ENCODE measurements around the gene SPG11. TPM values are rescaled to one million over a fixed set of nuclear protein-coding genes. Genes with fewer than 3 reads are reported as not detected.
A peak's percentile ranks its signal among the peaks of the same experiment; 100 is the strongest.
"Not testable (repeated sequence)": the region's sequence is repeated elsewhere in the genome, so short reads cannot be mapped to it uniquely, and the experiment has no call there.

SPG11 gene
- polyA plus RNA-seq, 4 donors, result 33.5 to 63.8 (median 34.7) TPM

DNA sequence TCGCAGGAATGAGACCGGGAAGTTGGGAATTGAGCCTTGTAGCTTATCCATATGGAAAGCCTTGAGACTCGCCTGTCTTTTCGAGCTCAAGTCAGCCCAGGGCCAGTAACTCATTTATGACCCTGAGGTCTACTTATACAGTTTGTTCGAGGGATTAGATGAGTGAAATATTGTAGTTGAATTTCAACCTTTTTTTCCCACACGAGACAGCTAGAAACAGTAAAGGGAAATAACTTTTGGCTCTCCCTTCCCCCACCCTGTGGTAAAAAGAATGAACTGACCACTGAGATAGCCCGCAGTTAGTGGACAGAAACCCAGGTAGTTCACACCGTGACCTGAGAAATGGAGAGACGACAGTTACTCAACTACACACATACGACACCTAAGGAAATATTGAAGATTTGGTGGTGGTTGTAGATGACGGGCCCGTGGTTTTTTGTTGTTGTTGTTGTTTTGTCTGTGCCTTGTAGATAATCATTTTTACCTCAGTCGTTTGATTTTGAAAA is 125.7 kb downstream of the SPG11 start:
- H3K4me3 ChIP-seq (ENCODE audit: low read depth in 1 of 3, low read length in 3 of 3), result peak overlapping the region; percentile 79 to 85 (median 83)
- no peak for DNase-seq
- no peak for FAIRE-seq
- H3K27me3 ChIP-seq (ENCODE audit: control insufficient read depth in 3 of 3, insufficient read depth in 3 of 3, low read length in 3 of 3), result no peaks in the 10 kb centered on the region
- H3K9me3 ChIP-seq (ENCODE audit: control insufficient read depth in 2 of 2, insufficient read depth in 1 of 2, low read depth in 1 of 2, low read length in 1 of 2), result no peaks in the 10 kb centered on the region
- peaks cover 0 to 28% (median 0%) of the 10 kb centered on the region in 3 donors for H3K36me3 ChIP-seq (ENCODE audit: control insufficient read depth in 3 of 3, insufficient read depth in 2 of 3, low read depth in 1 of 3, low read length in 3 of 3)
- H3K27ac ChIP-seq (ENCODE audit: low read depth in 1 of 3, low read length in 2 of 3), result peak overlapping the region; percentile 94 to 99 (median 96)
- 2 to 6% (median 3%) methylated on average over 13 of the region's 13 CpGs for WGBS, 3 donors
- H3K4me1 ChIP-seq (ENCODE audit: control insufficient read depth in 3 of 3, insufficient read depth in 2 of 3, low read depth in 1 of 3, low read length in 2 of 3), result peaks cover 0 to 10% (median 0%) of the 10 kb centered on the region in 3 donors

DNA sequence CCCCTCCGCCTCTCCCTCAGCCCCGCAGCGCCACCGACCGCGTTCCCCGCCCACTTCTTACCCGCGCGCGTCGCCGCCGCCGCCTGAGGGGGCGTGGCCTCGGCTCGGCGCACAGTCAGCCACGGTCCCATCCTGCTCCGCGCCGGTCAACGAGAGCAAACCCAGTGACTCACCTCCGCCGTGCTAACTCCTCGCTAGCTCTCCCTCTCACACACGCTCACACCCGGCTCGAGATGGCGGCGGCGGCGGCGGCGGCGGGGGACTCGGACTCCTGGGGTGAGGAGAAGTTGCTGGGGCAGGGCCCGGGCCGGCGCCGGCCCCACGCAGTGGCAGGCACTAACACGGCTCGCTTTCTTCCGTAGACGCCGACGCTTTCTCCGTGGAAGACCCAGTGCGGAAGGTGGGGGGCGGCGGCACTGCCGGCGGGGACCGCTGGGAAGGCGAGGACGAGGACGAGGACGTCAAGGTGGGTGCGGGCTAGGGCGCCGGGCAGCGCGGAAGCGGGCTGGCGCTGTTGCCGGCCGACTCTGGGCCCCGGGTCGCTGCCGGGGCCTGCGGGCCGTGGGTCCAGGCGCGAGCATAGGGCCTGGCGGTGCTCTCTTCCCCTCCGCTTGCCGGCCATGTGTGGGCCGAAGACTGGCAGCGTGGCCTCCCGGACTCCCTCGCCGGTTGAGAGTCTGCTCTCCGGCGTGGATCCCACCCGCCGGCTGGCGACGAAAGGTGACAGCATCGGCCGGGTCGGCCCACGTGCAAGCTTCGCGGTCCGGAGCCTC is 126.3 kb downstream of the SPG11 start, which contains the start of gene EIF3J:
TSS of gene EIF3J (plus strand) at position 186 of the 773 bp plus-strand sequence. CDS start at position 234, 48 bp downstream.
- H3K4me3 ChIP-seq (ENCODE audit: low read depth in 1 of 3, low read length in 3 of 3), result peak within 1 kb of the TSS; percentile 79 to 85 (median 83)
- peaks cover 0 to 32% (median 0%) of the 10 kb centered on the region in 3 donors for H3K36me3 ChIP-seq (ENCODE audit: control insufficient read depth in 3 of 3, insufficient read depth in 2 of 3, low read depth in 1 of 3, low read length in 3 of 3)
- no peak for FAIRE-seq
- 0 to 1% (median 0%) methylated on average over 66 to 96 of the region's 97 CpGs for WGBS, 3 donors
- peak within 1 kb of the TSS; percentile 94 to 99 (median 96) for H3K27ac ChIP-seq (ENCODE audit: low read depth in 1 of 3, low read length in 2 of 3)
- H3K9me3 ChIP-seq (ENCODE audit: control insufficient read depth in 2 of 2, insufficient read depth in 1 of 2, low read depth in 1 of 2, low read length in 1 of 2), result no peaks in the 10 kb centered on the region
- H3K27me3 ChIP-seq (ENCODE audit: control insufficient read depth in 3 of 3, insufficient read depth in 3 of 3, low read length in 3 of 3), result no peaks in the 10 kb centered on the region
- peak; percentile 97 to 98 for DNase-seq
- H3K4me1 ChIP-seq (ENCODE audit: control insufficient read depth in 3 of 3, insufficient read depth in 2 of 3, low read depth in 1 of 3, low read length in 2 of 3), result peaks cover 0 to 10% (median 0%) of the 10 kb centered on the region in 3 donors

GRCh38 chr15:44536302-44536961 is 127.0 kb downstream of the SPG11 start:
- DNase-seq (peak; percentile 84 to 95), FAIRE-seq (no peak)
- Histone ChIP-seq H3K27me3 (ENCODE audit: control insufficient read depth in 3 of 3, insufficient read depth in 3 of 3, low read length in 3 of 3) (no peaks in the 10 kb centered on the region), H3K9me3 (ENCODE audit: control insufficient read depth in 2 of 2, insufficient read depth in 1 of 2, low read depth in 1 of 2, low read length in 1 of 2) (no peaks in the 10 kb centered on the region), H3K27ac (ENCODE audit: low read depth in 1 of 3, low read length in 2 of 3) (peak overlapping the region; percentile 90 to 97 (median 92)), H3K4me3 (ENCODE audit: low read depth in 1 of 3, low read length in 3 of 3) (peak overlapping the region; percentile 63 to 68 (median 67)), H3K36me3 (ENCODE audit: control insufficient read depth in 3 of 3, insufficient read depth in 2 of 3, low read depth in 1 of 3, low read length in 3 of 3) (peaks cover 0 to 34% (median 0%) of the 10 kb centered on the region in 3 donors), H3K4me1 (ENCODE audit: control insufficient read depth in 3 of 3, insufficient read depth in 2 of 3, low read depth in 1 of 3, low read length in 2 of 3) (peaks cover 0 to 10% (median 0%) of the 10 kb centered on the region in 3 donors)
- 0% methylated on average over 37 to 47 of the region's 47 CpGs for WGBS, 3 donors

GRCh38 chr15:44535523-44536301 is 127.8 kb downstream of the SPG11 start:
- Histone ChIP-seq H3K4me3 (ENCODE audit: low read depth in 1 of 3, low read length in 3 of 3) (peak overlapping the region; percentile 63 to 68 (median 67)), H3K36me3 (ENCODE audit: control insufficient read depth in 3 of 3, insufficient read depth in 2 of 3, low read depth in 1 of 3, low read length in 3 of 3) (peaks cover 0 to 32% (median 0%) of the 10 kb centered on the region in 3 donors), H3K27ac (ENCODE audit: low read depth in 1 of 3, low read length in 2 of 3) (peak overlapping the region; percentile 90 to 97 (median 92)), H3K4me1 (ENCODE audit: control insufficient read depth in 3 of 3, insufficient read depth in 2 of 3, low read depth in 1 of 3, low read length in 2 of 3) (peaks cover 0 to 10% (median 0%) of the 10 kb centered on the region in 3 donors), H3K27me3 (ENCODE audit: control insufficient read depth in 3 of 3, insufficient read depth in 3 of 3, low read length in 3 of 3) (no peaks in the 10 kb centered on the region), H3K9me3 (ENCODE audit: control insufficient read depth in 2 of 2, insufficient read depth in 1 of 2, low read depth in 1 of 2, low read length in 1 of 2) (no peaks in the 10 kb centered on the region)
- no peak for FAIRE-seq
- 54 to 58% (median 54%) methylated on average over 36 of the region's 36 CpGs for WGBS, 3 donors
- DNase-seq, result peak in 1 of 2 donors; percentile 37

GRCh38 chr15:44535092-44535491 is 128.4 kb downstream of the SPG11 start:
- H3K4me3 ChIP-seq (ENCODE audit: low read depth in 1 of 3, low read length in 3 of 3), result no peak overlapping the region
- H3K27ac ChIP-seq (ENCODE audit: low read depth in 1 of 3, low read length in 2 of 3), result no peak overlapping the region
- FAIRE-seq, result no peak
- H3K36me3 ChIP-seq (ENCODE audit: control insufficient read depth in 3 of 3, insufficient read depth in 2 of 3, low read depth in 1 of 3, low read length in 3 of 3), result peaks cover 0 to 28% (median 0%) of the 10 kb centered on the region in 3 donors
- H3K4me1 ChIP-seq (ENCODE audit: control insufficient read depth in 3 of 3, insufficient read depth in 2 of 3, low read depth in 1 of 3, low read length in 2 of 3), result peaks cover 0 to 10% (median 0%) of the 10 kb centered on the region in 3 donors
- H3K27me3 ChIP-seq (ENCODE audit: control insufficient read depth in 3 of 3, insufficient read depth in 3 of 3, low read length in 3 of 3), result no peaks in the 10 kb centered on the region
- DNase-seq, result no peak
- WGBS, 3 donors, result 95 to 97% (median 95%) methylated on average over 8 of the region's 8 CpGs
- H3K9me3 ChIP-seq (ENCODE audit: control insufficient read depth in 2 of 2, insufficient read depth in 1 of 2, low read depth in 1 of 2, low read length in 1 of 2), result no peaks in the 10 kb centered on the region

DNA sequence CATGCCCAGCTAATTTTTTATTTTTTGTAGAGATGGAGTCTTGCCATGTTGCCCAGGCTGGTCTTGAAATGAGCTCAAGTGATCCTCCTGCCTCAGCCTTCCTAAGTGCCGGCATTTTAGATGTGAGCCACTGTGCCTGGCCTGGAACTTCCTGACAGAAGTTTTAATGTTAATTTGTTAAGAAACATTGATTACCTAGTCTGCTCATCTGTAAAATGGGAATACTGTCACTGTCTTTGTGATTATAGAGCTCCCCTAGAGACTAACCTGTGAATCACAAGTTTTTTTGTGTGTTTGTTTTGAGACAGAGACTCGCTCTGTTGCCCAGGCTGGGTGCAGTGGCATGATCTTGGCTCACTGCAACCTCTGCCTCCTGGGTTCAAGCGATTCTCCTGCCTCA is 130.8 kb downstream of the SPG11 start:
- DNase-seq (no peak), FAIRE-seq (no peak)
- Histone ChIP-seq H3K36me3 (ENCODE audit: control insufficient read depth in 3 of 3, insufficient read depth in 2 of 3, low read depth in 1 of 3, low read length in 3 of 3) (peaks cover 0 to 26% (median 0%) of the 10 kb centered on the region in 3 donors), H3K27me3 (ENCODE audit: control insufficient read depth in 3 of 3, insufficient read depth in 3 of 3, low read length in 3 of 3) (no peaks in the 10 kb centered on the region), H3K9me3 (ENCODE audit: control insufficient read depth in 2 of 2, insufficient read depth in 1 of 2, low read depth in 1 of 2, low read length in 1 of 2) (no peaks in the 10 kb centered on the region), H3K4me3 (ENCODE audit: low read depth in 1 of 3, low read length in 3 of 3) (no peak overlapping the region), H3K27ac (ENCODE audit: low read depth in 1 of 3, low read length in 2 of 3) (no peak overlapping the region), H3K4me1 (ENCODE audit: control insufficient read depth in 3 of 3, insufficient read depth in 2 of 3, low read depth in 1 of 3, low read length in 2 of 3) (peaks cover 0 to 6% (median 0%) of the 10 kb centered on the region in 3 donors)
- 91 to 95% (median 93%) methylated on average over 3 of the region's 3 CpGs for WGBS, 3 donors

- DNase-seq; H3K4me1 ChIP-seq (ENCODE audit: control insufficient read depth in 3 of 3, insufficient read depth in 2 of 3, low read depth in 1 of 3, low read length in 2 of 3); FAIRE-seq; H3K4me3 ChIP-seq (ENCODE audit: low read depth in 1 of 3, low read length in 3 of 3); H3K27me3 ChIP-seq (ENCODE audit: control insufficient read depth in 3 of 3, insufficient read depth in 3 of 3, low read length in 3 of 3); H3K27ac ChIP-seq (ENCODE audit: low read depth in 1 of 3, low read length in 2 of 3); H3K9me3 ChIP-seq (ENCODE audit: control insufficient read depth in 2 of 2, insufficient read depth in 1 of 2, low read depth in 1 of 2, low read length in 1 of 2): not testable (repeated sequence)
- whole genome bisulfite sequencing, 3 donors, result 93 to 96% (median 94%) methylated on average over 5 of the region's 5 CpGs
- H3K36me3 ChIP-seq (ENCODE audit: control insufficient read depth in 3 of 3, insufficient read depth in 2 of 3, low read depth in 1 of 3, low read length in 3 of 3), result peaks cover 0 to 26% (median 0%) of the 10 kb centered on the region in 3 donors
Measured at GRCh38 chr15:44532275-44532674, 131.2 kb downstream of the SPG11 start.

Data from small intestine (tissue), 7 donors.